Fibroblast of lung (primary cell): ENCODE measurements around the gene CHRM4.

Experiments used
- CTCF ChIP-seq, 2 donors: IDR thresholded peaks in 1 of 2; conservative IDR thresholded peaks in 1 of 2; 1 replicate in 1 of 2; 2 replicates in 1 of 2; pipeline ENCODE4 v1.5.1; 2011 to 2012; ENCODE audit warnings: low read length in 2 of 2, control low read depth in 1 of 2, inconsistent platforms in 1 of 2, low read depth in 1 of 2, mild to moderate bottlenecking in 1 of 2
- EZH2 ChIP-seq: IDR thresholded peaks from 2 replicates; pipeline ENCODE4 v1.5.1; 2012; ENCODE audit warnings: low read length, control low read depth, mild to moderate bottlenecking; ENCODE audit errors: missing control alignments

- TF ChIP-seq CTCF (conservative IDR thresholded peaks at IDR 0.05 in 1 of 2, IDR thresholded peaks at IDR 0.05 in 1 of 2; ENCODE audit: low read depth in 1 of 2, low read length in 2 of 2) (no peak), EZH2 (no peak)
Observed at GRCh38 chr11:46397526-46397925, 6.0 kb upstream of the CHRM4 start.
